Neural cell (in vitro differentiated cells): Measurements from ENCODE around the gene TTC9. TPM values are rescaled to one million over a fixed set of nuclear protein-coding genes. Genes with fewer than 3 reads are reported as not detected.

Experiments used
- H2AFZ ChIP-seq: fragments of 200-600, 300-800 bp; sonication (generic), shearing (Covaris generic); 2 replicates; pipeline ENCODE4 v1.6.0; 2014; ENCODE audit warnings: low read depth, mild to moderate bottlenecking, antibody characterized with exemption, low read length, moderate library complexity
- H3F3A ChIP-seq: fragments of 200-600 bp; shearing (Covaris generic); 2 replicates; pipeline ENCODE4 v1.6.1; 2016; ENCODE audit warnings: mild to moderate bottlenecking, moderate library complexity, mixed read lengths, antibody characterized with exemption, low read length; ENCODE audit not compliant: insufficient read depth, poor library complexity, severe bottlenecking
- H3K27ac ChIP-seq: fragments of 200-600, 300-800 bp; sonication (generic), shearing (Covaris generic); 2 replicates; pipeline ENCODE4 v1.5.1; 2014; ENCODE audit warnings: mild to moderate bottlenecking, low read length, moderate library complexity
- H3K27me3 ChIP-seq: fragments of 300-800, 200-600 bp; sonication (generic), shearing (Covaris generic); 2 replicates; pipeline ENCODE4 v1.6.0; 2014; ENCODE audit warnings: mild to moderate bottlenecking, low read depth, low read length, moderate library complexity; ENCODE audit not compliant: insufficient read depth
- H3K36me3 ChIP-seq: fragments of 300-800, 200-600 bp; sonication (generic), shearing (Covaris generic); 2 replicates; pipeline ENCODE4 v1.5.1; 2014; ENCODE audit warnings: mild to moderate bottlenecking, antibody characterized with exemption, low read length, moderate library complexity; ENCODE audit not compliant: insufficient read depth
- H3K4me2 ChIP-seq: fragments of 300-800, 200-600 bp; sonication (generic), shearing (Covaris generic); 2 replicates; pipeline ENCODE4 v1.6.0; 2014; ENCODE audit warnings: mild to moderate bottlenecking, low read length
- H3K4me3 ChIP-seq: fragments of 300-800, 200-600 bp; sonication (generic), shearing (Covaris generic); 2 replicates; pipeline ENCODE4 v1.5.1; 2014; ENCODE audit warnings: mild to moderate bottlenecking, low read length, moderate library complexity
- H3K79me2 ChIP-seq: fragments of 200-600 bp; shearing (Covaris generic); replicated peaks from 2 replicates; pipeline ENCODE4 v1.6.0; 2014; ENCODE audit warnings: mild to moderate bottlenecking, low read length, moderate library complexity; ENCODE audit not compliant: insufficient read depth
- H3K9ac ChIP-seq: fragments of 300-800, 200-600 bp; sonication (generic), shearing (Covaris generic); 2 replicates; pipeline ENCODE4 v1.6.1; 2016; ENCODE audit warnings: mild to moderate bottlenecking, low read length, mixed read lengths
- H3K9me2 ChIP-seq: fragments of 200-600 bp; shearing (Covaris generic); 2 replicates; pipeline ENCODE4 v1.6.1; 2016; ENCODE audit warnings: mild to moderate bottlenecking, low read length, mixed read lengths; ENCODE audit not compliant: insufficient read depth
- H3K9me3 ChIP-seq: fragments of 200-600, 300-800 bp; sonication (generic), shearing (Covaris generic); 2 replicates; pipeline ENCODE4 v1.6.1; 2016; ENCODE audit warnings: mild to moderate bottlenecking, mixed run types, low read length, moderate library complexity, mixed read lengths
- H4K20me1 ChIP-seq: fragments of 200-600 bp; shearing (Covaris generic); 2 replicates; pipeline ENCODE4 v1.6.1; 2016; ENCODE audit warnings: mild to moderate bottlenecking, mixed run types; ENCODE audit not compliant: insufficient read depth
- EP300 ChIP-seq: fragments of 450-650 bp; conservative IDR thresholded peaks from 2 replicates; pipeline ENCODE4 v1.6.1; 2014; ENCODE audit warnings: antibody characterized with exemption, mild to moderate bottlenecking, moderate library complexity; ENCODE audit not compliant: poor library complexity, severe bottlenecking
- EZH2 ChIP-seq: fragments of 200-600, 300-800 bp; shearing (Covaris generic), sonication (generic); IDR thresholded peaks from 2 replicates; pipeline ENCODE4 v1.6.1; 2014; ENCODE audit warnings: antibody characterized with exemption, low read length, borderline replicate concordance, mild to moderate bottlenecking; ENCODE audit not compliant: insufficient read depth, poor library complexity, severe bottlenecking
- MXI1 ChIP-seq: fragments of 450-650 bp; conservative IDR thresholded peaks from 2 replicates; pipeline ENCODE4 v1.6.1; 2014; ENCODE audit warnings: antibody characterized with exemption, mild to moderate bottlenecking; ENCODE audit not compliant: poor library complexity, severe bottlenecking
- POLR2AphosphoS5 ChIP-seq: IDR thresholded peaks from 2 replicates; pipeline ENCODE4 v1.6.1; 2012
- RAD21 ChIP-seq: fragments of 450-650 bp; conservative IDR thresholded peaks from 2 replicates; pipeline ENCODE4 v1.6.1; 2014; ENCODE audit warnings: antibody characterized with exemption, mild to moderate bottlenecking, moderate library complexity
- SMC3 ChIP-seq: fragments of 450-650 bp; conservative IDR thresholded peaks from 2 replicates; pipeline ENCODE4 v1.6.1; 2014; ENCODE audit warnings: antibody characterized with exemption, mild to moderate bottlenecking, moderate library complexity; ENCODE audit not compliant: poor library complexity
- TAF1 ChIP-seq: IDR thresholded peaks from 2 replicates; pipeline ENCODE4 v1.6.1; 2012; ENCODE audit warnings: low read depth
- polyA plus RNA-seq: library from polyadenylated mRNA; depleted of rRNA; stranded (reverse); fragments of >200 nt; gene quantifications from 2 replicates; pipeline ENCODE4 v1.2.3, GENCODE V29; 2014
- TF ChIP-seq, protein P1 (sequence below): fragments of 450-650 bp; IDR thresholded peaks from 2 replicates; pipeline ENCODE4 v1.5.1; 2014; ENCODE audit warnings: antibody characterized with exemption, mild to moderate bottlenecking, moderate library complexity; ENCODE audit not compliant: poor library complexity, severe bottlenecking
- TF ChIP-seq, protein P2 (sequence below): IDR thresholded peaks from 2 replicates; pipeline ENCODE4 v1.6.1; 2012; ENCODE audit warnings: borderline replicate concordance

The TTC9 gene
- polyA plus RNA-seq, 1 donor from 2014 or later = 11.1 TPM

DNA sequence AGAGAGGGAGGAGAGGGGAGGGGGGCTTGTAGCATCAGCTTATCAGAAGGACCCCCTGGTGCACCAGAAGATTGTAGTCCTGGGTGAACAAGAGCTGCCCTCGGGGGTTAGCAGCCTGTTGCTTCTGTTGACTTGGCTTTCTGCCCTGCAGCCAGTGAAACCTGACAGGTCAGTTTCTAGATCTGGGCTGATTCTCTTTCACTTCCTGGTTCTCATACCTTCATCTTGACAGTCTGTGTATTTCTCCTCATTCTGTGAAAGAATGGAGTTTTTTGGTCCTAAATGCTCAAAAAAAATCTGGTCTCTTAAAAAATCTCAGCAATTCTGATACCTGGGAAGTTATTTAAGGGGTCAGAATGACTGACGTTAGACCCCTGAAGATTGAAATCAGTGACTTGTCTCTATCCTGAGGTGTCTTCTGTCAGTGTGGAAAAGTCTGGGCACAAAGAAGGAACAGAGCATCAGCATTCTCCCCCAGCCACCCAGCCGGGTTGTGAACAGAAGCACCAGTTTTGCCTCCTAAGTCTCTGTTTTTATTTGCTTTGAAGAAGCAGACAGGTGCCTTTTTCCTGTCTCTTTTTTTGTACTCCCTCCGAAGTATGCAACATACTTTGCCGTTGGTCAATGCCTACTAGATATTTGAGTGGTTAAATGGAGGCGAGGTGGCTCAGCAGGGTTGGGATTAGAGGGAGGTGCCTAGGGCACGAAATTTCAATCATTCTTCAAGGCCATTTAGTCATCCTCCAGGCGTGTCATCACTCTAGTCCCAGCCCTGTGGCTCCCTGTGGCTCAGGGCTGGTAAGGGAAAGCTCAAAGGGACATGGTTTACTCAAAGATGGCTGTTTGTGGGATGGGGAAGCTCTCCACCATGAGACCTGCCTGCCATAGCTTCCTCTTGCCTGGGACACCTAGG lies 24.0 kb downstream of the TTC9 start:
- no peaks in the 10 kb centered on the region for H3K9me3 ChIP-seq
- no peak overlapping the region for H3K27ac ChIP-seq
- H2AFZ ChIP-seq = no peak overlapping the region
- no peak overlapping the region for H3K9ac ChIP-seq
- no peaks in the 10 kb centered on the region for H3K36me3 ChIP-seq
- peaks cover 10% of the 10 kb centered on the region for H3K79me2 ChIP-seq
- H3K27me3 ChIP-seq = no peaks in the 10 kb centered on the region
- no peaks in the 10 kb centered on the region for H3K9me2 ChIP-seq
- H3F3A ChIP-seq = no peaks in the 10 kb centered on the region
- H3K4me2 ChIP-seq = no peak overlapping the region
- H3K4me3 ChIP-seq = no peak overlapping the region
- no peaks in the 10 kb centered on the region for H4K20me1 ChIP-seq
- no peak for TF ChIP-seq RAD21
- TF ChIP-seq, protein P1, sequence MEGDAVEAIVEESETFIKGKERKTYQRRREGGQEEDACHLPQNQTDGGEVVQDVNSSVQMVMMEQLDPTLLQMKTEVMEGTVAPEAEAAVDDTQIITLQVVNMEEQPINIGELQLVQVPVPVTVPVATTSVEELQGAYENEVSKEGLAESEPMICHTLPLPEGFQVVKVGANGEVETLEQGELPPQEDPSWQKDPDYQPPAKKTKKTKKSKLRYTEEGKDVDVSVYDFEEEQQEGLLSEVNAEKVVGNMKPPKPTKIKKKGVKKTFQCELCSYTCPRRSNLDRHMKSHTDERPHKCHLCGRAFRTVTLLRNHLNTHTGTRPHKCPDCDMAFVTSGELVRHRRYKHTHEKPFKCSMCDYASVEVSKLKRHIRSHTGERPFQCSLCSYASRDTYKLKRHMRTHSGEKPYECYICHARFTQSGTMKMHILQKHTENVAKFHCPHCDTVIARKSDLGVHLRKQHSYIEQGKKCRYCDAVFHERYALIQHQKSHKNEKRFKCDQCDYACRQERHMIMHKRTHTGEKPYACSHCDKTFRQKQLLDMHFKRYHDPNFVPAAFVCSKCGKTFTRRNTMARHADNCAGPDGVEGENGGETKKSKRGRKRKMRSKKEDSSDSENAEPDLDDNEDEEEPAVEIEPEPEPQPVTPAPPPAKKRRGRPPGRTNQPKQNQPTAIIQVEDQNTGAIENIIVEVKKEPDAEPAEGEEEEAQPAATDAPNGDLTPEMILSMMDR = no peak

DNA sequence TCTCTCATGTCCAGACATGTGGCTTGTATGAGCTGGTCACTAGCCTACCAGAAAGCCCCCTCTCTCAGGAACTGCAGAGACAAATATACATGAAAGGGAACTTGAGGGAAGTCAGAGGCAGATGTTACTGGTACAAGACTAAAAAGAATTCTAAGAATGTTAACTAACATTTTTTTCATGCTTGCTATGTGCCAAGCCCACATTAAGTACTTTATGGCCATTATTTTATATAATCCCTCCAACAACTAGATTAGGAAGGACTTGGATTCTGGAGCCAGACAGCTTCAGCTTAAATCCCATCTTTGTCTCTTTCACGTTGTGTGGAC lies 24.6 kb downstream of the TTC9 start:
- Histone ChIP-seq H3K9me2 (no peaks in the 10 kb centered on the region), H2AFZ (no peak overlapping the region), H3K36me3 (no peaks in the 10 kb centered on the region), H3F3A (no peaks in the 10 kb centered on the region), H3K79me2 (peaks cover 8% of the 10 kb centered on the region), H3K4me2 (no peak overlapping the region), H3K4me3 (no peak overlapping the region), H3K9me3 (no peaks in the 10 kb centered on the region), H3K27me3 (no peaks in the 10 kb centered on the region), H4K20me1 (no peaks in the 10 kb centered on the region), H3K27ac (no peak overlapping the region), H3K9ac (no peak overlapping the region)
- TF ChIP-seq MXI1 = no peak
- no peak for TF ChIP-seq RAD21

DNA sequence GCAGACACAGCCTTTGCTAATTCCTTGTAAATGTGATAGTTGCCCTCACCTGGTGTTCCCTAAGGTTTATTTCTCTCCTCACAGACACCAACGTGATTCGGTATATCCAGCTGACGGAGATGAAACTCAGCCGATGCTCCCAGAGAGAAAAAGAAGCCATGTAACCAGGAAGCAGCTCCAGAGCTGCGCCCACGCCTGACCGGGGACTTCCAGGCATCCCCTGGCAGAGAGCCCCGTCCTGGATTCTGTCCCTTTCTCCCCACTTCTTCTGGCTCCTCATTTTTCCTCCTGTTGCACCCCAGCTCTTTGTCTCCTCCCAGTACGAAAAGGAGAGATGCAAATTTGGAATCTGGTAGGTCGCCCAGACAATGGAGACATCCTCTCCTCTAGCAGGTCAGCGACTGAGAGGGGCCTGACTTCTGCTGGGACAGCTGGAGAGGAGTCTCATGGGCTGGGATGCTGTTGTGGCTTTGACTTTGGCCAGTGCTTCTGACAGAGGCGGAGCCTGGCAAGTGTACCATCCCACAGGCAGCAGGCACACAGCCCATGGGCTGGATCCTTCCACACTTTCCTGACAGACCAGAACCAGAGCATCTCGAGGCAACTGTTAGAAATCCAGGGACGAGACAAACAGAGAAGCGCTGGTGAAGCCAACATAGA lies 29.4 kb downstream of the TTC9 start:
- Histone ChIP-seq H4K20me1 (no peaks in the 10 kb centered on the region), H3K79me2 (no peaks in the 10 kb centered on the region), H3F3A (no peaks in the 10 kb centered on the region), H2AFZ (no peak overlapping the region), H3K27ac (no peak overlapping the region), H3K4me3 (no peak overlapping the region), H3K9me3 (no peaks in the 10 kb centered on the region), H3K9me2 (no peaks in the 10 kb centered on the region), H3K27me3 (no peaks in the 10 kb centered on the region), H3K4me2 (no peak overlapping the region), H3K36me3 (peaks cover 7% of the 10 kb centered on the region), H3K9ac (no peak overlapping the region)
- TF ChIP-seq SMC3 = no peak
- TF ChIP-seq TAF1 = no peak
- no peak for TF ChIP-seq EP300
- TF ChIP-seq, protein P2, sequence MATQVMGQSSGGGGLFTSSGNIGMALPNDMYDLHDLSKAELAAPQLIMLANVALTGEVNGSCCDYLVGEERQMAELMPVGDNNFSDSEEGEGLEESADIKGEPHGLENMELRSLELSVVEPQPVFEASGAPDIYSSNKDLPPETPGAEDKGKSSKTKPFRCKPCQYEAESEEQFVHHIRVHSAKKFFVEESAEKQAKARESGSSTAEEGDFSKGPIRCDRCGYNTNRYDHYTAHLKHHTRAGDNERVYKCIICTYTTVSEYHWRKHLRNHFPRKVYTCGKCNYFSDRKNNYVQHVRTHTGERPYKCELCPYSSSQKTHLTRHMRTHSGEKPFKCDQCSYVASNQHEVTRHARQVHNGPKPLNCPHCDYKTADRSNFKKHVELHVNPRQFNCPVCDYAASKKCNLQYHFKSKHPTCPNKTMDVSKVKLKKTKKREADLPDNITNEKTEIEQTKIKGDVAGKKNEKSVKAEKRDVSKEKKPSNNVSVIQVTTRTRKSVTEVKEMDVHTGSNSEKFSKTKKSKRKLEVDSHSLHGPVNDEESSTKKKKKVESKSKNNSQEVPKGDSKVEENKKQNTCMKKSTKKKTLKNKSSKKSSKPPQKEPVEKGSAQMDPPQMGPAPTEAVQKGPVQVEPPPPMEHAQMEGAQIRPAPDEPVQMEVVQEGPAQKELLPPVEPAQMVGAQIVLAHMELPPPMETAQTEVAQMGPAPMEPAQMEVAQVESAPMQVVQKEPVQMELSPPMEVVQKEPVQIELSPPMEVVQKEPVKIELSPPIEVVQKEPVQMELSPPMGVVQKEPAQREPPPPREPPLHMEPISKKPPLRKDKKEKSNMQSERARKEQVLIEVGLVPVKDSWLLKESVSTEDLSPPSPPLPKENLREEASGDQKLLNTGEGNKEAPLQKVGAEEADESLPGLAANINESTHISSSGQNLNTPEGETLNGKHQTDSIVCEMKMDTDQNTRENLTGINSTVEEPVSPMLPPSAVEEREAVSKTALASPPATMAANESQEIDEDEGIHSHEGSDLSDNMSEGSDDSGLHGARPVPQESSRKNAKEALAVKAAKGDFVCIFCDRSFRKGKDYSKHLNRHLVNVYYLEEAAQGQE = no peak
- no peak for TF ChIP-seq MXI1
- no peak for TF ChIP-seq EZH2
- no peak for TF ChIP-seq RAD21
- TF ChIP-seq, protein P1 = no peak
- no peak for TF ChIP-seq POLR2AphosphoS5
